Measurements from ENCODE around the gene GAS6. TPM values are rescaled to one million over a fixed set of nuclear protein-coding genes. Genes with fewer than 3 reads are reported as not detected.

Gene GAS6
- total and polyA plus RNA-seq, 2 donors (not counting 1 experiment from before 2014, with no cell fraction given), result 227 to 301 TPM

DNA sequence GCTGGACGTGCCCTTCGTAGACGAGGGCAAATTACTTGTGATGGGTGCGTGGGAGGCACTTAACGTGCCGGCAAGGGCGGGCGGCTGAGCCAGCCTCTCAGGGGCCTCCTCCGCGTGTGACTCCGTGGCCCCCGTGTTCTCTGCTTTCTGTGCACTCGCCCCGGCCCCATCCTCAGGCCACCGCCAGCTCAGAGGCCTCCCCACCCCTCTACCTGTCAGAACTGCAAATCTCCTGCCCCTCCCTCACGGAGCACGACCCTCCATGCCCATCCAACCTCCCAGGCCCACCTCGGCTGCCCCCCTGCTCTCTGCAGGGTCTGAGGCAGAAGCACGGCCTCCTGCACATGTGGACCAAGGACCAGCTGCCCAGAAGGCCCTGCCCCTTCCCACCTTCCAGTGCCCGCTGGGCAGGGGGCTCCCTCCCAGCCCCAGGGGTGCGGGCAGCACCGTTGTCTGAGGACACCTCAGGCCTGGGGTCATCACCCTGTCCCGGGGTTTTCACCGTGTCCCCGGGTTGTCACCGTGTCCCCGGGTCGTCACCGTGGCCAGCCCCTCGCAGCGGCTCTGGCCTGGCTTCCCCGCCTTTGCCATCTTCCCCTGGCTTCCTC lies 60.4 kb downstream of the GAS6 start:
- no peaks in the 10 kb centered on the region for H4K20me1 ChIP-seq (ENCODE audit: control insufficient read depth, extremely low read depth, insufficient read depth, low read length)
- no peaks in the 10 kb centered on the region for H3K79me2 ChIP-seq (ENCODE audit: control insufficient read depth, insufficient read depth, low read length)
- H3K4me1 ChIP-seq (ENCODE audit: control insufficient read depth, extremely low read depth, insufficient read depth, low read length), result peaks cover 6% of the 10 kb centered on the region
- no peak overlapping the region for H2AFZ ChIP-seq (ENCODE audit: low read length)
- no peak for TF ChIP-seq EZH2 (IDR thresholded peaks at IDR 0.05; ENCODE audit: low read length, missing control alignments)
- no peaks in the 10 kb centered on the region for H3K9me3 ChIP-seq (ENCODE audit: control insufficient read depth, insufficient read depth, low read depth, low read length)
- no peak overlapping the region for H3K27ac ChIP-seq (ENCODE audit: insufficient read depth, low read length)
- no peak for DNase-seq (ENCODE audit: low read depth in 2 of 2)
- no peaks in the 10 kb centered on the region for H3K27me3 ChIP-seq (ENCODE audit: control insufficient read depth, insufficient read depth, low read length)
- no peak overlapping the region for H3K4me2 ChIP-seq (ENCODE audit: extremely low read depth, insufficient read depth, low read length)
- H3K9ac ChIP-seq (ENCODE audit: insufficient read depth, low read length), result no peak overlapping the region
- H3K4me3 ChIP-seq (replicated peaks in 1 of 4; ENCODE audit: control extremely low read depth in 1 of 4, insufficient read depth in 1 of 4, low read depth in 3 of 4, low read length in 4 of 4), result no peak overlapping the region
- no peaks in the 10 kb centered on the region for H3K36me3 ChIP-seq (ENCODE audit: control insufficient read depth, insufficient read depth, low read length)

DNA sequence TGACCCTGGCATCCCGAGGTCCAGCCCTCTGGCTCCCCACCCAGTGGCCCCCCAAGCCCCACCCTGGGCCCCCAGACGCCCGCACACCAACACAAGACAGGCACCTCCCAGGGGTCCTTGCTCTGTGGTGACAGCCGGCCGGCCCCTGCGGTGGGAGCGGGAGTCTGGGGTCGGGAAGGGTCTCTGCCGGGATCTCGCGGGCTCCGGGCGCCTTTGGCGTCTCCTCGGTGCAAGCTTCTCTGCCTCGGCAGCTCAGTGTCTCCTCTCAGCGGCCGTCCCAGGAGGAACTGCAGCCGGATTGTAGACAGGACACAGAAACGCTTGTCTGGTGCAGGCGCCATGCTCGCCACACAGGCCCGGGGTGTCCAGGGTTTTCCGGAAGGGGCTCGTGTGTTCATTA lies 61.1 kb downstream of the GAS6 start:
- Histone ChIP-seq H3K79me2 (ENCODE audit: control insufficient read depth, insufficient read depth, low read length) (no peaks in the 10 kb centered on the region), H3K36me3 (ENCODE audit: control insufficient read depth, insufficient read depth, low read length) (no peaks in the 10 kb centered on the region), H2AFZ (ENCODE audit: low read length) (no peak overlapping the region), H3K4me2 (ENCODE audit: extremely low read depth, insufficient read depth, low read length) (peak overlapping the region; percentile 51), H3K27me3 (ENCODE audit: control insufficient read depth, insufficient read depth, low read length) (no peaks in the 10 kb centered on the region), H3K27ac (ENCODE audit: insufficient read depth, low read length) (no peak overlapping the region), H3K4me3 (replicated peaks in 1 of 4; ENCODE audit: control extremely low read depth in 1 of 4, insufficient read depth in 1 of 4, low read depth in 3 of 4, low read length in 4 of 4) (no peak overlapping the region), H3K9me3 (ENCODE audit: control insufficient read depth, insufficient read depth, low read depth, low read length) (no peaks in the 10 kb centered on the region), H3K9ac (ENCODE audit: insufficient read depth, low read length) (no peak overlapping the region), H4K20me1 (ENCODE audit: control insufficient read depth, extremely low read depth, insufficient read depth, low read length) (no peaks in the 10 kb centered on the region), H3K4me1 (ENCODE audit: control insufficient read depth, extremely low read depth, insufficient read depth, low read length) (peaks cover 6% of the 10 kb centered on the region)
- no peak for DNase-seq (ENCODE audit: low read depth in 2 of 2)
- TF ChIP-seq EZH2 (IDR thresholded peaks at IDR 0.05; ENCODE audit: low read length, missing control alignments), result no peak
- TF ChIP-seq, protein P1, sequence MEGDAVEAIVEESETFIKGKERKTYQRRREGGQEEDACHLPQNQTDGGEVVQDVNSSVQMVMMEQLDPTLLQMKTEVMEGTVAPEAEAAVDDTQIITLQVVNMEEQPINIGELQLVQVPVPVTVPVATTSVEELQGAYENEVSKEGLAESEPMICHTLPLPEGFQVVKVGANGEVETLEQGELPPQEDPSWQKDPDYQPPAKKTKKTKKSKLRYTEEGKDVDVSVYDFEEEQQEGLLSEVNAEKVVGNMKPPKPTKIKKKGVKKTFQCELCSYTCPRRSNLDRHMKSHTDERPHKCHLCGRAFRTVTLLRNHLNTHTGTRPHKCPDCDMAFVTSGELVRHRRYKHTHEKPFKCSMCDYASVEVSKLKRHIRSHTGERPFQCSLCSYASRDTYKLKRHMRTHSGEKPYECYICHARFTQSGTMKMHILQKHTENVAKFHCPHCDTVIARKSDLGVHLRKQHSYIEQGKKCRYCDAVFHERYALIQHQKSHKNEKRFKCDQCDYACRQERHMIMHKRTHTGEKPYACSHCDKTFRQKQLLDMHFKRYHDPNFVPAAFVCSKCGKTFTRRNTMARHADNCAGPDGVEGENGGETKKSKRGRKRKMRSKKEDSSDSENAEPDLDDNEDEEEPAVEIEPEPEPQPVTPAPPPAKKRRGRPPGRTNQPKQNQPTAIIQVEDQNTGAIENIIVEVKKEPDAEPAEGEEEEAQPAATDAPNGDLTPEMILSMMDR (conservative IDR thresholded peaks at IDR 0.05 in 1 of 2, IDR thresholded peaks at IDR 0.05 in 1 of 2; ENCODE audit: low read depth in 1 of 2, low read length in 2 of 2), result peak in 1 of 2 donors; percentile 24

DNA sequence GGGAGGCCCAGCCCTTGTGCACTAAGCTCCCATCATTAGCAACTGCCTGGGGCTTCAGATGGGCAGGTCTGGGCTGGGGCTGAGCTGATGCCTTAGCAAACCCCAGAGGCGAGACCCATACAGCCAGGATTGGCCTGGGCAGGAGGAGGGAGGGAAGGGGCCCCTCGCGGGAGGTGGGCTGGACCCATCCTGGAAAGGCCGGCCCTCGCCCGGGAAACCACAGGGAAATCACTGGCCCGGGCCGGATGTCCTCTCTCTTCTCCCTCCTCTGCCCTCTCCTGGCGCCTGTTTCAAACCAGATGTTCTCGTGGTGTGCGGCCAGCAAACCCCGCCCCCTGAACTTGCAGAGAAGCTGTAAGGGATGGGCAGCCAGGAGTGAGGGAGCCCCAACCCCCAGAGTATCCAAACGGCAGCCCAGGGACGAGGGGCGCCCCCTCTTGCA lies 61.8 kb downstream of the GAS6 start:
- H4K20me1 ChIP-seq (ENCODE audit: control insufficient read depth, extremely low read depth, insufficient read depth, low read length), result no peaks in the 10 kb centered on the region
- no peak for TF ChIP-seq EZH2 (IDR thresholded peaks at IDR 0.05; ENCODE audit: low read length, missing control alignments)
- peaks cover 6% of the 10 kb centered on the region for H3K4me1 ChIP-seq (ENCODE audit: control insufficient read depth, extremely low read depth, insufficient read depth, low read length)
- no peaks in the 10 kb centered on the region for H3K79me2 ChIP-seq (ENCODE audit: control insufficient read depth, insufficient read depth, low read length)
- DNase-seq (ENCODE audit: low read depth in 2 of 2), result peak; percentile 72 to 83
- H3K36me3 ChIP-seq (ENCODE audit: control insufficient read depth, insufficient read depth, low read length), result no peaks in the 10 kb centered on the region
- H3K27ac ChIP-seq (ENCODE audit: insufficient read depth, low read length), result peak overlapping the region; percentile 12
- H2AFZ ChIP-seq (ENCODE audit: low read length), result peak overlapping the region; percentile 19
- H3K9ac ChIP-seq (ENCODE audit: insufficient read depth, low read length), result no peak overlapping the region
- H3K9me3 ChIP-seq (ENCODE audit: control insufficient read depth, insufficient read depth, low read depth, low read length), result no peaks in the 10 kb centered on the region
- H3K4me2 ChIP-seq (ENCODE audit: extremely low read depth, insufficient read depth, low read length), result peak overlapping the region; percentile 51
- no peaks in the 10 kb centered on the region for H3K27me3 ChIP-seq (ENCODE audit: control insufficient read depth, insufficient read depth, low read length)
- no peak overlapping the region for H3K4me3 ChIP-seq (replicated peaks in 1 of 4; ENCODE audit: control extremely low read depth in 1 of 4, insufficient read depth in 1 of 4, low read depth in 3 of 4, low read length in 4 of 4)

DNA sequence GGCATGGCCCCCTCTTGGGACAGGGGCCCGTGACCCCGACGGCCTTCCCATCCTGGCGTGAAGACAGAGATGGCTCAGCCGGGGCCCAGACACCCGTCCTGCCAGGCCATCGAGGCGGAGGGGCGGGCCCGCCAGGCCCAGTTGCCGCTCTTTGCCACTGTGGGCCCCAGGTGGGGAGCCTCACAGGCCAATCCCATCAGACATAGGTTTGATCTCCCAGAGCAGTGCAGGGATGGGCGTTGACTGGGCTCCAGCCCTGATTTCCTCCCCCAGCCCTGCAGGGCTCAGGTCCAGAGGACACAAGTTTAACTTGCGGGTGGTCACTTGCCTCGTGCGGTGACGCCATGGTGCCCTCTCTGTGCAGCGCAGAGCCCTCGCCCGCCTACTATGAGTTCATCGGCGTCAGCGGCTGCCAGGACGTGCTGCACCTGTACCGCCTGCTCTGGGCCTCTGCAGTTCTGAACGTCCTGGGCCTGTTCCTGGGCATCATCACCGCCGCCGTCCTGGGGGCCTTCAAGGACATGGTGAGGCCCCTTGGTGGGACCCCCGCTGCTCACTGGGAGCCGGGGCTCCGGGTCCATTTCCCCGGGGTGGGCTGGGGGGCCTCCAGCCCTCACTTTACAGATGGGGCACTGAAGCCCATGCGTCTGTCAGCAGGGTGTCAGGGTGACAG lies 62.5 kb downstream of the GAS6 start:
- Histone ChIP-seq H3K27me3 (ENCODE audit: control insufficient read depth, insufficient read depth, low read length) (no peaks in the 10 kb centered on the region), H3K9ac (ENCODE audit: insufficient read depth, low read length) (no peak overlapping the region), H3K27ac (ENCODE audit: insufficient read depth, low read length) (peak overlapping the region; percentile 12), H3K36me3 (ENCODE audit: control insufficient read depth, insufficient read depth, low read length) (no peaks in the 10 kb centered on the region), H3K4me2 (ENCODE audit: extremely low read depth, insufficient read depth, low read length) (no peak overlapping the region), H3K4me3 (replicated peaks in 1 of 4; ENCODE audit: control extremely low read depth in 1 of 4, insufficient read depth in 1 of 4, low read depth in 3 of 4, low read length in 4 of 4) (no peak overlapping the region), H2AFZ (ENCODE audit: low read length) (no peak overlapping the region), H3K4me1 (ENCODE audit: control insufficient read depth, extremely low read depth, insufficient read depth, low read length) (peaks cover 6% of the 10 kb centered on the region), H4K20me1 (ENCODE audit: control insufficient read depth, extremely low read depth, insufficient read depth, low read length) (no peaks in the 10 kb centered on the region), H3K9me3 (ENCODE audit: control insufficient read depth, insufficient read depth, low read depth, low read length) (no peaks in the 10 kb centered on the region), H3K79me2 (ENCODE audit: control insufficient read depth, insufficient read depth, low read length) (no peaks in the 10 kb centered on the region)
- DNase-seq (ENCODE audit: low read depth in 2 of 2), result no peak
- TF ChIP-seq, protein P1 (conservative IDR thresholded peaks at IDR 0.05 in 1 of 2, IDR thresholded peaks at IDR 0.05 in 1 of 2; ENCODE audit: low read depth in 1 of 2, low read length in 2 of 2), result no peak
- TF ChIP-seq EZH2 (IDR thresholded peaks at IDR 0.05; ENCODE audit: low read length, missing control alignments), result no peak
